ENCODE results near the gene ERBB2. TPM values are rescaled to one million over a fixed set of nuclear protein-coding genes. Genes with fewer than 3 reads are reported as not detected.
"Not testable (repeated sequence)": the region's sequence is repeated elsewhere in the genome, so short reads cannot be mapped to it uniquely, and the experiment has no call there.

The ERBB2 gene
- polyA plus RNA-seq, 4 donors = 43.0 to 208 (median 69.7) TPM

GRCh38 chr17:39709319-39709997 lies 9.6 kb downstream of the ERBB2 start:
- no peak overlapping the region for H3K27ac ChIP-seq (ENCODE audit: low read depth in 1 of 3, low read length in 2 of 3)
- DNase-seq (no peak), FAIRE-seq (no peak)
- H3K36me3 ChIP-seq (ENCODE audit: control insufficient read depth in 3 of 3, insufficient read depth in 2 of 3, low read depth in 1 of 3, low read length in 3 of 3) = peaks cover 10 to 95% (median 11%) of the 10 kb centered on the region in 3 donors
- H3K9me3 ChIP-seq (ENCODE audit: control insufficient read depth in 2 of 2, insufficient read depth in 1 of 2, low read depth in 1 of 2, low read length in 1 of 2) = no peaks in the 10 kb centered on the region
- 84 to 85% (median 85%) methylated on average over 14 of the region's 14 CpGs for WGBS, 3 donors
- H3K27me3 ChIP-seq (ENCODE audit: control insufficient read depth in 3 of 3, insufficient read depth in 3 of 3, low read length in 3 of 3) = no peaks in the 10 kb centered on the region
- peaks cover 6 to 22% (median 10%) of the 10 kb centered on the region in 3 donors for H3K4me1 ChIP-seq (ENCODE audit: control insufficient read depth in 3 of 3, insufficient read depth in 2 of 3, low read depth in 1 of 3, low read length in 2 of 3)
- no peak overlapping the region for H3K4me3 ChIP-seq (ENCODE audit: low read depth in 1 of 3, low read length in 3 of 3)

- FAIRE-seq (no peak), DNase-seq (no peak)
- H3K4me1 ChIP-seq (ENCODE audit: control insufficient read depth in 3 of 3, insufficient read depth in 2 of 3, low read depth in 1 of 3, low read length in 2 of 3) = peaks cover 3 to 15% (median 3%) of the 10 kb centered on the region in 3 donors
- no peak overlapping the region for H3K4me3 ChIP-seq (ENCODE audit: low read depth in 1 of 3, low read length in 3 of 3)
- H3K9me3 ChIP-seq (ENCODE audit: control insufficient read depth in 2 of 2, insufficient read depth in 1 of 2, low read depth in 1 of 2, low read length in 1 of 2) = no peaks in the 10 kb centered on the region
- peaks cover 10 to 94% (median 15%) of the 10 kb centered on the region in 3 donors for H3K36me3 ChIP-seq (ENCODE audit: control insufficient read depth in 3 of 3, insufficient read depth in 2 of 3, low read depth in 1 of 3, low read length in 3 of 3)
- no peak overlapping the region for H3K27ac ChIP-seq (ENCODE audit: low read depth in 1 of 3, low read length in 2 of 3)
- no peaks in the 10 kb centered on the region for H3K27me3 ChIP-seq (ENCODE audit: control insufficient read depth in 3 of 3, insufficient read depth in 3 of 3, low read length in 3 of 3)
- 85 to 88% (median 85%) methylated on average over 19 to 20 of the region's 20 CpGs for WGBS, 3 donors
Observed at GRCh38 chr17:39709998-39710964, 10.4 kb downstream of the ERBB2 start.

- DNase-seq; FAIRE-seq; H3K27ac ChIP-seq (ENCODE audit: low read depth in 1 of 3, low read length in 2 of 3); H3K4me3 ChIP-seq (ENCODE audit: low read depth in 1 of 3, low read length in 3 of 3); H3K9me3 ChIP-seq (ENCODE audit: control insufficient read depth in 2 of 2, insufficient read depth in 1 of 2, low read depth in 1 of 2, low read length in 1 of 2); H3K4me1 ChIP-seq (ENCODE audit: control insufficient read depth in 3 of 3, insufficient read depth in 2 of 3, low read depth in 1 of 3, low read length in 2 of 3); H3K27me3 ChIP-seq (ENCODE audit: control insufficient read depth in 3 of 3, insufficient read depth in 3 of 3, low read length in 3 of 3): not testable (repeated sequence)
- 87 to 90% (median 89%) methylated on average over 11 of the region's 11 CpGs for WGBS, 3 donors
- peaks cover 10 to 94% (median 19%) of the 10 kb centered on the region in 3 donors for H3K36me3 ChIP-seq (ENCODE audit: control insufficient read depth in 3 of 3, insufficient read depth in 2 of 3, low read depth in 1 of 3, low read length in 3 of 3)
Observed at GRCh38 chr17:39711071-39711470, 11.2 kb downstream of the ERBB2 start.

- 90 to 92% (median 90%) methylated on average over 9 to 10 of the region's 10 CpGs for WGBS, 3 donors
- no peak for FAIRE-seq
- no peak for DNase-seq
Observed at GRCh38 chr17:39711851-39712250, 12.0 kb downstream of the ERBB2 start.

GRCh38 chr17:39714234-39714633 lies 14.4 kb downstream of the ERBB2 start:
- DNase-seq (no peak), FAIRE-seq (no peak)
- Histone ChIP-seq H3K9me3 (ENCODE audit: control insufficient read depth in 2 of 2, insufficient read depth in 1 of 2, low read depth in 1 of 2, low read length in 1 of 2) (no peaks in the 10 kb centered on the region), H3K36me3 (ENCODE audit: control insufficient read depth in 3 of 3, insufficient read depth in 2 of 3, low read depth in 1 of 3, low read length in 3 of 3) (peaks cover 10 to 90% (median 18%) of the 10 kb centered on the region in 3 donors), H3K4me1 (ENCODE audit: control insufficient read depth in 3 of 3, insufficient read depth in 2 of 3, low read depth in 1 of 3, low read length in 2 of 3) (no peaks in the 10 kb centered on the region), H3K27ac (ENCODE audit: low read depth in 1 of 3, low read length in 2 of 3) (no peak overlapping the region), H3K4me3 (ENCODE audit: low read depth in 1 of 3, low read length in 3 of 3) (no peak overlapping the region), H3K27me3 (ENCODE audit: control insufficient read depth in 3 of 3, insufficient read depth in 3 of 3, low read length in 3 of 3) (no peaks in the 10 kb centered on the region)
- WGBS, 3 donors = 85 to 97% (median 92%) methylated on average over 4 of the region's 4 CpGs

More at GRCh38 chr17:39711851-39712250, 12.0 kb downstream of the ERBB2 start:
- Histone ChIP-seq H3K9me3 (ENCODE audit: control insufficient read depth in 2 of 2, insufficient read depth in 1 of 2, low read depth in 1 of 2, low read length in 1 of 2) (no peaks in the 10 kb centered on the region), H3K4me1 (ENCODE audit: control insufficient read depth in 3 of 3, insufficient read depth in 2 of 3, low read depth in 1 of 3, low read length in 2 of 3) (peaks cover 0 to 1% (median 0%) of the 10 kb centered on the region in 3 donors), H3K27ac (ENCODE audit: low read depth in 1 of 3, low read length in 2 of 3) (no peak overlapping the region), H3K4me3 (ENCODE audit: low read depth in 1 of 3, low read length in 3 of 3) (no peak overlapping the region), H3K27me3 (ENCODE audit: control insufficient read depth in 3 of 3, insufficient read depth in 3 of 3, low read length in 3 of 3) (no peaks in the 10 kb centered on the region), H3K36me3 (ENCODE audit: control insufficient read depth in 3 of 3, insufficient read depth in 2 of 3, low read depth in 1 of 3, low read length in 3 of 3) (peaks cover 10 to 94% (median 19%) of the 10 kb centered on the region in 3 donors)

- no peak overlapping the region for H3K4me3 ChIP-seq (ENCODE audit: low read depth in 1 of 3, low read length in 3 of 3)
- FAIRE-seq (no peak), DNase-seq (no peak)
- no peak overlapping the region for H3K27ac ChIP-seq (ENCODE audit: low read depth in 1 of 3, low read length in 2 of 3)
- no peaks in the 10 kb centered on the region for H3K27me3 ChIP-seq (ENCODE audit: control insufficient read depth in 3 of 3, insufficient read depth in 3 of 3, low read length in 3 of 3)
- no peaks in the 10 kb centered on the region for H3K9me3 ChIP-seq (ENCODE audit: control insufficient read depth in 2 of 2, insufficient read depth in 1 of 2, low read depth in 1 of 2, low read length in 1 of 2)
- H3K36me3 ChIP-seq (ENCODE audit: control insufficient read depth in 3 of 3, insufficient read depth in 2 of 3, low read depth in 1 of 3, low read length in 3 of 3) = peaks cover 9 to 90% (median 17%) of the 10 kb centered on the region in 3 donors
- H3K4me1 ChIP-seq (ENCODE audit: control insufficient read depth in 3 of 3, insufficient read depth in 2 of 3, low read depth in 1 of 3, low read length in 2 of 3) = no peaks in the 10 kb centered on the region
- 92 to 93% (median 93%) methylated on average over 16 to 18 of the region's 18 CpGs for WGBS, 3 donors
Observed at GRCh38 chr17:39715375-39716072, 15.7 kb downstream of the ERBB2 start.

GRCh38 chr17:39716073-39716818 lies 16.4 kb downstream of the ERBB2 start:
- H3K36me3 ChIP-seq (ENCODE audit: control insufficient read depth in 3 of 3, insufficient read depth in 2 of 3, low read depth in 1 of 3, low read length in 3 of 3) = peaks cover 7 to 90% (median 17%) of the 10 kb centered on the region in 3 donors
- H3K27ac ChIP-seq (ENCODE audit: low read depth in 1 of 3, low read length in 2 of 3) = peak overlapping the region in 1 of 3 donors; percentile 12

More at GRCh38 chr17:39716073-39716818, 16.4 kb downstream of the ERBB2 start:
- Histone ChIP-seq H3K9me3 (ENCODE audit: control insufficient read depth in 2 of 2, insufficient read depth in 1 of 2, low read depth in 1 of 2, low read length in 1 of 2) (no peaks in the 10 kb centered on the region), H3K27me3 (ENCODE audit: control insufficient read depth in 3 of 3, insufficient read depth in 3 of 3, low read length in 3 of 3) (no peaks in the 10 kb centered on the region), H3K4me3 (ENCODE audit: low read depth in 1 of 3, low read length in 3 of 3) (no peak overlapping the region), H3K4me1 (ENCODE audit: control insufficient read depth in 3 of 3, insufficient read depth in 2 of 3, low read depth in 1 of 3, low read length in 2 of 3) (no peaks in the 10 kb centered on the region)
- FAIRE-seq = no peak
- WGBS, 3 donors = 75 to 90% (median 80%) methylated on average over 15 of the region's 15 CpGs
- DNase-seq = no peak
